ENCODE data around the gene CHAF1A. TPM values are rescaled to one million over a fixed set of nuclear protein-coding genes. Genes with fewer than 3 reads are reported as not detected.
A peak's percentile ranks its signal among the peaks of the same experiment; 100 is the strongest.

CHAF1A gene
- total and polyA plus RNA-seq, 2 experiments from 2014 or later = 113 to 125 TPM

GRCh38 chr19:4491446-4491845 is 89.0 kb downstream of the CHAF1A start:
- Mint-ChIP-seq H3K36me3 (ENCODE audit: low read depth) (peaks cover 41% of the 10 kb centered on the region), H3K9me3 (no peaks in the 10 kb centered on the region; the same call in 2 of the 3 replicates), H3K27me3 (ENCODE audit: insufficient read depth, low read depth, poor library complexity) (no peaks in the 10 kb centered on the region), H3K4me3 (no peak overlapping the region), H3K27ac (no peak overlapping the region), H3K4me1 (no peaks in the 10 kb centered on the region)
- no peaks in the 10 kb centered on the region for H3K4me1 ChIP-seq (ENCODE audit: insufficient read depth)
- ATAC-seq = no peak
- no peaks in the 10 kb centered on the region for H3K79me2 ChIP-seq (replicated peaks; ENCODE audit: insufficient read depth)
- H3K4me3 ChIP-seq = no peak overlapping the region
- H4K20me1 ChIP-seq (replicated peaks; ENCODE audit: insufficient read depth) = no peaks in the 10 kb centered on the region; the same call in 1 of the 2 replicates
- no peak overlapping the region for H2AFZ ChIP-seq
- H3K9me2 ChIP-seq (ENCODE audit: insufficient read depth) = no peaks in the 10 kb centered on the region
- H3K27ac ChIP-seq (ENCODE audit: low read depth) = no peak overlapping the region
- no peak for DNase-seq (ENCODE audit: low spot score)
- no peak overlapping the region for H3K4me2 ChIP-seq
- TF ChIP-seq NANOG (IDR thresholded peaks at IDR 0.05; ENCODE audit: borderline replicate concordance) = no peak
- no peak for TF ChIP-seq ZNF114 (CRISPR knock-in tag; IDR thresholded peaks at IDR 0.05)
- TF ChIP-seq POLR2AphosphoS5 (IDR thresholded peaks at IDR 0.05; ENCODE audit: low read depth) = no peak
- TF ChIP-seq ZNF331 (CRISPR knock-in tag; IDR thresholded peaks at IDR 0.05; ENCODE audit: low read depth) = no peak
- 0 out of 2 replicates have a peak, but pooled peaks cover 9% of the 10 kb centered on the region for H3F3A ChIP-seq (replicated peaks; ENCODE audit: low read depth)
- H3K27me3 ChIP-seq (ENCODE audit: insufficient read depth) = no peaks in the 10 kb centered on the region
- H3K36me3 ChIP-seq (ENCODE audit: insufficient read depth) = peaks cover 21% of the 10 kb centered on the region; the same call in 1 of the 2 replicates

- Mint-ChIP-seq H3K4me1 (no peaks in the 10 kb centered on the region), H3K27ac (no peak overlapping the region), H3K9me3 (no peaks in the 10 kb centered on the region), H3K4me3 (no peak overlapping the region), H3K36me3 (ENCODE audit: low read depth) (peaks cover 41% of the 10 kb centered on the region), H3K27me3 (ENCODE audit: insufficient read depth, low read depth, poor library complexity) (no peaks in the 10 kb centered on the region)
- Histone ChIP-seq H4K20me1 (replicated peaks; ENCODE audit: insufficient read depth) (no peaks in the 10 kb centered on the region; the same call in 1 of the 2 replicates), H3K4me1 (ENCODE audit: insufficient read depth) (no peaks in the 10 kb centered on the region), H3K36me3 (ENCODE audit: insufficient read depth) (peaks cover 21% of the 10 kb centered on the region; the same call in 1 of the 2 replicates), H2AFZ (no peak overlapping the region), H3K9me2 (ENCODE audit: insufficient read depth) (no peaks in the 10 kb centered on the region), H3K4me3 (no peak overlapping the region), H3F3A (replicated peaks; ENCODE audit: low read depth) (0 out of 2 replicates have a peak, but pooled peaks cover 9% of the 10 kb centered on the region), H3K79me2 (replicated peaks; ENCODE audit: insufficient read depth) (no peaks in the 10 kb centered on the region), H3K27me3 (ENCODE audit: insufficient read depth) (no peaks in the 10 kb centered on the region), H3K27ac (ENCODE audit: low read depth) (no peak overlapping the region), H3K4me2 (no peak overlapping the region)
- no peak for DNase-seq (ENCODE audit: low spot score)
- TF ChIP-seq ZNF462 (CRISPR knock-in tag; IDR thresholded peaks at IDR 0.05) = no peak
- ATAC-seq = no peak
Measured at GRCh38 chr19:4492337-4493103, 90.1 kb downstream of the CHAF1A start.

Small RNA genes lying within 50 kb of the gene (microRNA-seq; reads per million reads assigned to microRNA genes)
- gene MIR4746 = 2.9 reads per million, percentile 9 among the genes with 10 or more reads in this experiment

Small RNA genes lying within 50 kb of the gene (small RNA-seq; reads per million reads assigned to genes)
- not detected for gene MIR4746 (ENCODE audit: low replicate concordance)

Other genes with a start within 250 kb of the CHAF1A start
- gene CREB3L3, start 249.0 kb upstream of the CHAF1A start, total RNA-seq (2014; rRNA removed; shearing (Covaris generic)) = not detected in 2 replicates
- 0.26 and 0.42 TPM in 2 replicates for gene CREB3L3, start 249.0 kb upstream of the CHAF1A start, polyA plus RNA-seq (2016; fragmentation: Nextera tagmentation; extraction: Ambion mirVana)
- 15.8 and 26.7 TPM in 2 replicates for gene SIRT6, start 220.1 kb upstream of the CHAF1A start, total RNA-seq (2014; rRNA removed; shearing (Covaris generic))
- gene SIRT6, start 220.1 kb upstream of the CHAF1A start, polyA plus RNA-seq (2016; fragmentation: Nextera tagmentation; extraction: Ambion mirVana) = 18.9 and 19.3 TPM in 2 replicates
- gene ANKRD24, start 220.0 kb upstream of the CHAF1A start, total RNA-seq (2014; rRNA removed; shearing (Covaris generic)) = 13.4 and 18.0 TPM in 2 replicates
- 3.7 and 4.5 TPM in 2 replicates for gene ANKRD24, start 220.0 kb upstream of the CHAF1A start, polyA plus RNA-seq (2016; fragmentation: Nextera tagmentation; extraction: Ambion mirVana)
- 0.52 TPM in 1 of 2 replicates, not detected in the other for gene EBI3, start 173.1 kb upstream of the CHAF1A start, total RNA-seq (2014; rRNA removed; shearing (Covaris generic))
- 1.4 and 1.6 TPM in 2 replicates for gene EBI3, start 173.1 kb upstream of the CHAF1A start, polyA plus RNA-seq (2016; fragmentation: Nextera tagmentation; extraction: Ambion mirVana)
- 27.3 and 33.4 TPM in 2 replicates for gene YJU2, start 155.6 kb upstream of the CHAF1A start, total RNA-seq (2014; rRNA removed; shearing (Covaris generic))
- 27.6 and 28.8 TPM in 2 replicates for gene YJU2, start 155.6 kb upstream of the CHAF1A start, polyA plus RNA-seq (2016; fragmentation: Nextera tagmentation; extraction: Ambion mirVana)
- gene SHD, start 123.4 kb upstream of the CHAF1A start, total RNA-seq (2014; rRNA removed; shearing (Covaris generic)) = 1.8 and 7.5 TPM in 2 replicates
- gene SHD, start 123.4 kb upstream of the CHAF1A start, polyA plus RNA-seq (2016; fragmentation: Nextera tagmentation; extraction: Ambion mirVana) = 6.4 and 8.0 TPM in 2 replicates
- 0.76 and 0.93 TPM in 2 replicates for gene TMIGD2, start 100.3 kb upstream of the CHAF1A start, total RNA-seq (2014; rRNA removed; shearing (Covaris generic))
- gene TMIGD2, start 100.3 kb upstream of the CHAF1A start, polyA plus RNA-seq (2016; fragmentation: Nextera tagmentation; extraction: Ambion mirVana) = 0.24 and 0.79 TPM in 2 replicates
- gene FSD1, start 98.0 kb upstream of the CHAF1A start, total RNA-seq (2014; rRNA removed; shearing (Covaris generic)) = 54.0 and 82.9 TPM in 2 replicates
- 50.7 and 52.1 TPM in 2 replicates for gene FSD1, start 98.0 kb upstream of the CHAF1A start, polyA plus RNA-seq (2016; fragmentation: Nextera tagmentation; extraction: Ambion mirVana)
- 9.2 and 15.1 TPM in 2 replicates for gene STAP2, start 63.8 kb upstream of the CHAF1A start, total RNA-seq (2014; rRNA removed; shearing (Covaris generic))
- 20.7 and 21.7 TPM in 2 replicates for gene STAP2, start 63.8 kb upstream of the CHAF1A start, polyA plus RNA-seq (2016; fragmentation: Nextera tagmentation; extraction: Ambion mirVana)
- gene MPND, start 59.1 kb upstream of the CHAF1A start, total RNA-seq (2014; rRNA removed; shearing (Covaris generic)) = 9.1 and 15.6 TPM in 2 replicates
- gene MPND, start 59.1 kb upstream of the CHAF1A start, polyA plus RNA-seq (2016; fragmentation: Nextera tagmentation; extraction: Ambion mirVana) = 11.8 and 22.5 TPM in 2 replicates
- 85.8 and 89.5 TPM in 2 replicates for gene SH3GL1, start 2.1 kb upstream of the CHAF1A start, total RNA-seq (2014; rRNA removed; shearing (Covaris generic))
- 73.1 and 75.6 TPM in 2 replicates for gene SH3GL1, start 2.1 kb upstream of the CHAF1A start, polyA plus RNA-seq (2016; fragmentation: Nextera tagmentation; extraction: Ambion mirVana)
- 21.6 TPM in 2 replicates for gene UBXN6, start 55.2 kb downstream of the CHAF1A start, total RNA-seq (2014; rRNA removed; shearing (Covaris generic))
- gene UBXN6, start 55.2 kb downstream of the CHAF1A start, polyA plus RNA-seq (2016; fragmentation: Nextera tagmentation; extraction: Ambion mirVana) = 19.1 and 20.4 TPM in 2 replicates
- gene HDGFL2, start 69.7 kb downstream of the CHAF1A start, total RNA-seq (2014; rRNA removed; shearing (Covaris generic)) = 94.6 and 113 TPM in 2 replicates
- 64.8 and 72.4 TPM in 2 replicates for gene HDGFL2, start 69.7 kb downstream of the CHAF1A start, polyA plus RNA-seq (2016; fragmentation: Nextera tagmentation; extraction: Ambion mirVana)
- 0.59 and 0.70 TPM in 2 replicates for gene PLIN4, start 115.8 kb downstream of the CHAF1A start, total RNA-seq (2014; rRNA removed; shearing (Covaris generic))
- 0.19 and 0.21 TPM in 2 replicates for gene PLIN4, start 115.8 kb downstream of the CHAF1A start, polyA plus RNA-seq (2016; fragmentation: Nextera tagmentation; extraction: Ambion mirVana)
- 0.47 and 3.5 TPM in 2 replicates for gene PLIN5, start 132.6 kb downstream of the CHAF1A start, total RNA-seq (2014; rRNA removed; shearing (Covaris generic))
- 1.5 and 1.9 TPM in 2 replicates for gene PLIN5, start 132.6 kb downstream of the CHAF1A start, polyA plus RNA-seq (2016; fragmentation: Nextera tagmentation; extraction: Ambion mirVana)
- 0.45 and 0.54 TPM in 2 replicates for gene LRG1, start 137.4 kb downstream of the CHAF1A start, total RNA-seq (2014; rRNA removed; shearing (Covaris generic))
- gene LRG1, start 137.4 kb downstream of the CHAF1A start, polyA plus RNA-seq (2016; fragmentation: Nextera tagmentation; extraction: Ambion mirVana) = 0.21 and 0.43 TPM in 2 replicates
- gene SEMA6B, start 157.0 kb downstream of the CHAF1A start, total RNA-seq (2014; rRNA removed; shearing (Covaris generic)) = 39.8 and 42.7 TPM in 2 replicates
- gene SEMA6B, start 157.0 kb downstream of the CHAF1A start, polyA plus RNA-seq (2016; fragmentation: Nextera tagmentation; extraction: Ambion mirVana) = 5.3 and 6.9 TPM in 2 replicates
- gene TNFAIP8L1, start 236.9 kb downstream of the CHAF1A start, total RNA-seq (2014; rRNA removed; shearing (Covaris generic)) = 3.3 and 4.1 TPM in 2 replicates
- gene TNFAIP8L1, start 236.9 kb downstream of the CHAF1A start, polyA plus RNA-seq (2016; fragmentation: Nextera tagmentation; extraction: Ambion mirVana) = 2.7 and 3.2 TPM in 2 replicates

Measured in GM23338 (cell line).